ENCODE results near the gene CLDND2.

DNA sequence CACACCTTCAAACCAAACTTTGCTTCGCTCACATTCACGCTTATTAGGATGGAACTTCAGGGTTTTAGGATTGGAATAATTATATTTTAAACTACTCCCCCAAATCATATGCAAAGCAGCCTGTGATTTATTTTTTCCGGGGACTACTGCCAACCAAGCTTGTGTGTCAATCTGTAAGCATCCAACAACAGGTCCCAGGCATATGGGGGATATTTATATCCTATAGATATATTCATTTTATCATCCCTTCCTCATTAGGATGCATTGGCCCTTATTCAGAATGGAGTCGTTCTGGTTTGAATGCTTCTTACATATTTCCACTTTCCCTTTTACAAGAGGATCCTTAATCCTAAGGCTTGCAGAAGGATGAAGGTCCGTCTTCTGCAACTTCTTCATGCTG is 30.4 kb upstream of the CLDND2 start:
- no peak for TF ChIP-seq POLR2A (IDR thresholded peaks at IDR 0.05; ENCODE audit: low read depth, low read length)
- no peak for TF ChIP-seq TAF1 (IDR thresholded peaks at IDR 0.05; ENCODE audit: low read depth, low read length)
- TF ChIP-seq POLR2AphosphoS5 (IDR thresholded peaks at IDR 0.05; ENCODE audit: low read depth, low read length): no peak
- no peak for TF ChIP-seq POU2F2 (IDR thresholded peaks at IDR 0.05; ENCODE audit: low read depth, low read length)
